ENCODE data around the gene OTOS.

Gene OTOS

GRCh38 chr2:240135706-240136012, 4.8 kb downstream of the OTOS start:
- no peak for DNase-seq

- DNase-seq: no peak
Observed at GRCh38 chr2:240134956-240135520, 5.4 kb downstream of the OTOS start.

- DNase-seq: no peak
Observed at GRCh38 chr2:240134466-240134865, 6.0 kb downstream of the OTOS start.

GRCh38 chr2:240133401-240133800, 7.1 kb downstream of the OTOS start:
- no peak for DNase-seq

- no peak for DNase-seq
Observed at GRCh38 chr2:240132651-240132980, 7.8 kb downstream of the OTOS start.

GRCh38 chr2:240131941-240132650, 8.4 kb downstream of the OTOS start:
- no peak for DNase-seq

GRCh38 chr2:240131296-240131695, 9.2 kb downstream of the OTOS start:
- no peak for DNase-seq

GRCh38 chr2:240130393-240131195, 9.9 kb downstream of the OTOS start:
- no peak for DNase-seq

- no peak for DNase-seq
Observed at GRCh38 chr2:240129731-240130392, 10.6 kb downstream of the OTOS start.

GRCh38 chr2:240129311-240129710, 11.1 kb downstream of the OTOS start:
- DNase-seq: no peak

GRCh38 chr2:240128608-240129145, 11.8 kb downstream of the OTOS start:
- no peak for DNase-seq

GRCh38 chr2:240127911-240128607, 12.4 kb downstream of the OTOS start:
- no peak for DNase-seq

- DNase-seq: no peak
Observed at GRCh38 chr2:240127191-240127750, 13.2 kb downstream of the OTOS start.

- no peak for DNase-seq
Observed at GRCh38 chr2:240126731-240127130, 13.7 kb downstream of the OTOS start.

- DNase-seq: no peak
Observed at GRCh38 chr2:240125742-240126141, 14.7 kb downstream of the OTOS start.

GRCh38 chr2:240124651-240125030, 15.8 kb downstream of the OTOS start:
- no peak for DNase-seq

- DNase-seq: no peak
Observed at GRCh38 chr2:240123821-240124650, 16.4 kb downstream of the OTOS start.

GRCh38 chr2:240121675-240122074, 18.8 kb downstream of the OTOS start:
- DNase-seq: no peak

GRCh38 chr2:240121190-240121589, 19.3 kb downstream of the OTOS start:
- DNase-seq: no peak

- no peak for DNase-seq
Observed at GRCh38 chr2:240114233-240114632, 26.2 kb downstream of the OTOS start.

- no peak for DNase-seq
Observed at GRCh38 chr2:240112914-240113690, 27.4 kb downstream of the OTOS start.

Measured in NCI-H2081 treated with DMSO at 0.1 percent for 48 hours (cell line).